ENCODE measurements around the gene ZNF25.
"Not testable (repeated sequence)": the region's sequence is repeated elsewhere in the genome, so short reads cannot be mapped to it uniquely, and the experiment has no call there.

ZNF25 gene

DNA sequence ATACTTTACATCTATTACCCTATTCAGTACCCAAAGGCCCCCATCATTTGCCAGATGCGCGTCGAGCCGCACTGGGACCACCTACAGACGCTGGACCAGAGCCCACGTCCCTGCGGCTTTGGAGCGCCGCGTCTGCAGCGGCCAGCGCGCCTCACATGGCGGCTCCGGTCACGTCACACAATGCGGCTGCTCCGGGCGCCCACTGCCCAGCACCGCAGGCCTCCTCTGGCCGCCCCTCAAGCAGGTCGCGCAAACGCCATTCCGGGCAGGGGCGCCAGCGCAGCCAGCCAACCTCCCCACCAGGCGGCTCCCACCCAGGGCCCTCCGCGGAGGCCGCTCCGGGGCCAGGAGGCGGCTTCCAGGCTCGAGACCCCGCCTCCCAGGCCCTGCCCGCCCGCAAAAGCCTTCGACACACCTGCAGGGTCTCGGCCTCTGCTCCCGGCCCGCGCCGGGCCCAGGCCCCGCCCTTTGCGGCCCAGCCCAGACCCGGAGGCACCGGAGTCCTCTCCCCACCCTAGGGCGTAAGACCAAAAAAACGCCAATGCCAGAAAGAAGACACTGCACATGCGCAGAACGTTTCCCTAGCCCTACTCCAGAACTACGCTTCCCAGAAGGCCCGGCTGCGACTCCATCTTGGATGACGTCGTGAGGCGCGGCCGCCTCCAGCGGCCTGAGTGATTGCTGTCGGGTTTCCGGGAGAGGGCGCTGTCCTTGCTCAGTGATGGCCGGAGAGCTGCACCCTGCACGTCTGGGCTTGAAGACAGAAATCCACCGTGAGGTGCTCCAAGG is at the start of gene ZNF25:
Gene ZNF25 (minus strand): TSS at position 557 of the 789 bp plus-strand sequence. CDS start 4,925 bp downstream, outside the sequence.
- peak; percentile 94 to 98 for DNase-seq

DNA sequence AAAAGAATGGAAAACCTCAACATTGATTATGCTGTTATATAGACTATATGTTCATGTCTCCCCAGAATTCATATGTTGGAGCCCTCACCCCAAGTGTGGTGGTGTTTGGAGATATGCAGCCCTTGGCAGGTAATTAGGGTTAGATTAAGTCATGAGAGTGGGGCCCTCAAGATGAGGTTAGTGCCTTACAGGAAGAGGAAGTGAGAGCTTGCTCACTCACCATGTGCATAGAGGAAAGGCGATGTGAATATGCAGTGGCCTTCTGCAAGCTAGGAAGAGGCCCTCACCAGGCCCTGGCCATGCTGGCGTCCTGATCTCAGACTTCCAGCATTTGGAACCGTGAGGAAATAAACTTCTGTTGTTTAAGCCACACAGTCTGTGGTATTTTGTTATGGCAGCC is 48.8 kb upstream of the ZNF25 start:
- no peak for DNase-seq

DNA sequence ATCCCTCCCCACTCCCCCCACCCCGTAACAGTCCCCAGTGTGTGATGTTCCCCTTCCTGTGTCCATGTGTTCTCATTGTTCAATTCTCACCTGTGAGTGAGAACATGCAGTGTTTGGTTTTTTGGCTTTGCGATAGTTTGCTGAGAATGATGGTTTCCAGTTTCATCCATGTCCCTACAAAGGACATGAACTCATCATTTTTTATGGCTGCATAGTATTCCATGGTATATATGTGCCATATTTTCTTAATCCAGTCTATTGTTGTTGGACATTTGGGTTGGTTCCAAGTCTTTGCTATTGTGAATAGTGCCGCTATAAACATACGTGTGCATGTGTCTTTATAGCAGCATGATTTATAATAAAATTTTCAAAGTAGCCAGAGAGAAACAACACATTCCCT is 42.7 kb upstream of the ZNF25 start:
- not testable (repeated sequence) for DNase-seq

DNA sequence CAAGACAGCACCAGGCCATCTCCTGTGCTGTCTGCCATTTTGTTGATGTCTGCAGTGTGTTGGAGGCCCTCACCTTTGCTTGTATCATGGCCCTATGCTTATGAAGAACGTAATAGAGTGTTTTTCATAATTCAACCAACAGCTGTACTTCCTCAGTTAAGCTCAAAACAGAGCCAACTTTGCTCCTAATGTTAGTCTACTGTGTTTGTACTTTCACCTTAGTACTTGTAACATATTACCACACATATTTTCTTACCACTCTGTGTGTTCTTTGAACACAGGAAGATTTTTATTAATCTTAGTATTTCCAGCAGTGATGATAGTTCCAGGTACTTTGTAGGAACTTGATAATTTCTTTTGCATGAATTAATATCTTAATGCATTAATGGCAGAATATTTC is 39.9 kb upstream of the ZNF25 start:
- no peak for DNase-seq

DNA sequence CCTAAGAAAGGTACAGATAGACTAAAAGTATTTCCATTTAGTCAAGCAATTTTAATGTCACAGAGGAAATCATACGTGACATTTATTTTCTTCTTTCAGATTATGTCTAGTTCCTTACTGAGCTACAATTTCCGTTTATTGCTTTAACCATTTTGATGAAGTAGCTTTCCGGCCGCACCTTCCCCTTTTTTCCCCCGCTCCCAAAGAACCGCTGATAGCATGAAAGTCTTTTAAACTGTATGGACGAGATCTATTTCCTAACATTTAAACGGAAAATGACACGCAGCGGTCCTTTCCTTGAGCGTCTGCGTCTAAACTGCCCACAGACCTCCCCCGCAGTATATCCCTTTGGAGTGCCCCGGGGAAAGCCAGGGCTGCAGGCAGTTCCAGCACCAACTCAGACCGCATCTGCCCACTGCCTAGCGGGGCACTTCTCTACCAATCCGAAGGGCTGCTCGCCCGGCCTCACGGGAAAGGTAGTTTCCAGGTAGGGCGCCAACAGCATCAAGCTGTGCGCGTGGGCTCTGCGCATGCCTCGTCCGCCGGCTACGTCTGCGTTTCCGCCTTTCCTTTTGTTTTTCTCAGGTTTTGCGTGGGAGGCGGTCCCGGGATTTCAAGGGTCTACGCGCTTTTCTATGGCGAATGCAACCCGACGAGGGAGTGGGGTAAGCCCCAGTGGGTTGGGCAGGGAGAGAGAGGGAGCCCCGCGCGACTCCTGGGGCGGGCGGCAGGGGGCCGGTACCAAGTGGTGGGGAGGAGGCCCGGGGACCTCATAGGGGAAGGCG is 33.9 kb upstream of the ZNF25 start, which contains the start of gene ZNF33A:
Gene ZNF33A (plus strand): TSS at position 557 of the 785 bp plus-strand sequence. CDS start 1,667 bp downstream, outside the sequence.
- peak; percentile 87 to 90 for DNase-seq

DNA sequence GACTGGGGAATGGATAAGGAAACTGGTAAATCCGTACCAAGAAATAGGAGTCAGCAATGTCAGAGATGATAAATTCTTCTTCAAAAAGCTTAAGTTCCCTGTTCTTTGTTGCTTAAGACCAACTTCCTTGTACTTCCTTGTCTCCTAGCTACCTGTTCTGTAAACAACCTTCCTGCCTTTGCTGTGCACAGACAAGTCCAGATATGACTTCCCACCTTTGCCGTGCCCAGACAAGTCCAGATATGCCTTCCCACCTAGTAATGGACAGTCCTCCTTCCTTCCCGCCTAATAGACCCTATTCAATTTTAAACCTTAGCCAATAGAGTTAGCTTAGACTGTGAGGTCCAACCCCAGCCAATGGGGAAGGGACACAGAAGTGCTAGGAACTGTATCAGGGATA is 31.5 kb upstream of the ZNF25 start:
- DNase-seq = no peak

DNA sequence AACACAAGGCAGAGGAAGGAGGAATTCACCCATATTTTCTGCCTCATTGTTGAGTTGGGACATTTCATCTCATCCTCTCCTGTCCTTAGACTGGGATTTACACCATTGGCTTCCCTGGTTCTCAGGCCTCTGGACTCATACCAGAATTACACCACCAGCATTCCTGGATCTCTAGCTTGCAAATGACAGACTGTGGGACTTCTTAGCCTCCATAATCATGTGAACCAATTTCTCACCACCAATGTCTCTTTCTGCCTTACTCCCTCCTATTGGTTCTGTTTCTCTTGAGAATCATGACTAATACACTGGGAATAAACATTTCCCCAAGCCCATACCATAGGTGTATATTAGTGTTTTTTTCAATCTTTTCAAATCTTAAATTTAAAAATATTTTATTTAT is 31.1 kb upstream of the ZNF25 start:
- no peak for DNase-seq

DNA sequence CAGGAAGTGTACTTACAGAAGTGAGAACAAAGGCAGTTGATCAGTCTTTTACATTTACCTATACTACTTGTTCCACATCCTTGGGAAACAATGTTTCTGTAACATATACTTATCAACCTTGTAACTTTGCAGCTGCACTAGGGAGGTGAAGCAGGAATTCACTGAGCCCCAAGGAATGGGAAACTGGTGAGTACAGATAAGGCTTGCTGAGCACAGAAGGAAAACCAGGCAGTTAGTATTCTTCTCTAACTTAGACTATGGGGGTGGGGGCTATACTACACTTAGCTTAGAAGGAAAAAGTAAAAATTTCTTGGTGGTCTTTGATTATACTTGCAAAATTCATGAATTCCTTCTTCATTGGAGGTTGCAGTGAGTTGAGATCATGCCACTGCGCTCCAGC is 27.1 kb upstream of the ZNF25 start:
- no peak for DNase-seq

DNA sequence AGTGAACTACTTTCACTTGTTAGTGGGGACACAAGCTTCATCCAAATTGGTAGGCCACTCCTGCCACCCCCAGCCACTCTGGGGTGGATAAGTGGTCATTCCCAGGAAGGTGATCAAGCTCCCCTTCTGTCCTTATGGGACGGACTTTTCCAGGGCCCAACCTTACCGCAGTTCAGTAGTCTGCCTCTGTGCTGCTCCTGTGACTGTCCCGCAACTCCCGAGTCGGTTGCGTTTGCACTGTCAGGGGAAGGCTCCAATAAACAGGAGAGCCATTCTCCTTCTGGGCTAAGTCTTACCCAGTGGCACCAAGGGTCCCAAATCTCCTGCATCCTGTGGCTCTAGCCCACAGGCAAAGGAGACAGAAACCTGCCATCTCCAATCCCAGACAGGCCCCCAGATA is 26.6 kb upstream of the ZNF25 start:
- DNase-seq = no peak

DNA sequence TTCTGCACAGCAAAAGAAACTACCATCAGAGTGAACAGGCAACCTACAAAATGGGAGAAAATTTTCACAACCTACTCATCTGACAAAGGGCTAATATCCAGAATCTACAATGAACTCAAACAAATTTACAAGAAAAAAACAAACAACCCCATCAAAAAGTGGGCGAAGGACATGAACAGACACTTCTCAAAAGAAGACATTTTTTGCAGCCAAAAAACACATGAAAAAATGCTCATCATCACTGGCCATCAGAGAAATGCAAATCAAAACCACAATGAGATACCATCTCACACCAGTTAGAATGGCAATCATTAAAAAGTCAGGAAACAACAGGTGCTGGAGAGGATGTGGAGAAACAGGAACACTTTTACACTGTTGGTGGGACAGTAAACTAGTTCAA is 24.0 kb upstream of the ZNF25 start:
- DNase-seq = not testable (repeated sequence)

DNA sequence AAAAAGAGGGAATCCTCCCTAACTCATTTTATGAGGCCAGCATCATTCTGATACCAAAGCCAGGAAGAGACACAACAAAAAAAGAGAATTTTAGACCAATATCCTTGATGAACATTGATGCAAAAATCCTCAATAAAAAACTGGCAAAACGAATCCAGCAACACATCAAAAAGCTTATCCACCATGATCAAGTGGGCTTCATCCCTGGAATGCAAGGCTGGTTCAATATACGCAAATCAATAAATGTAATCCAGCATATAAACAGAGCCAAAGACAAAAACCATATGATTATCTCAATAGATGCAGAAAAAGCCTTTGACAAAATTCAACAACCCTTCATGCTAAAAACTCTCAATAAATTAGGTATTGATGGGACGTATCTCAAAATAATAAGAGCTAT is 22.5 kb upstream of the ZNF25 start:
- DNase-seq = not testable (repeated sequence)

DNA sequence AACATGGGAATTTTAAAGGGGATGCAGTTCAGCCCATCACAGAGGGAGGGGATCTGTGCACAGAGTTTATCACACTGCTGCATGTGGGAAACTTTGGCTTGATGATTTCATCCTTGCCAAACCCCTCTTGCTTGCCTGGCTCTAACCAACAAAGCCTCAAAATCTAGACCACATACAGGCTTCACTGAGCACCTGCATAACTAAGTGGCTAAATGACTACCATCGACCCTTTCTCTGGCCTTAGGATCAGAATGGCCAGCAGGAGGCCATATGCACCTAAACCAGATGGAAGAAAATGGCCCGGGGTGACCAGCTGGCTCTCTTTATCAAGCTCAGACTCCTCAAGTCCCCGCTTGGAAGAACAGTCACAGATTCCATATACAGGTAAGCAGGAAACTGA is 15.6 kb upstream of the ZNF25 start:
- no peak for DNase-seq

DNA sequence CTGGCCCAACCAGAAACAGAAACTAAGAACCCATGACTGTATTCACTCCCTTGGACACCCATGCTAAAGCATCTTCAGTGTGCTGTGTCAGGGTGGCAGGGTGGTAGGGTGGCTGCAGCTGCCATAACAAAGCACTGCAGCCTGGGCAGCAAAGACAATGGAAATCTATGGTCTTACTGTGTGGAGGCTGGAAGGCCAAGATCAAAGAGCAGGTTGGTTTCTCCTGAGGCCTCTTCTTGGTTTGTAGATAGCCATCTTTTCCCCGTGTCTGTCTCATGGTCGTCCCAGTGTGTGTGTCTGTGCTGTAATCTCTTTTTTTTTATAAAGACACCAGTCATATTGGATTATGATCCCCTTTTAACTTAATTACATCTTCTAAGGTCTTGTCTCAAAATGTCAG is 15.2 kb upstream of the ZNF25 start:
- no peak for DNase-seq

DNA sequence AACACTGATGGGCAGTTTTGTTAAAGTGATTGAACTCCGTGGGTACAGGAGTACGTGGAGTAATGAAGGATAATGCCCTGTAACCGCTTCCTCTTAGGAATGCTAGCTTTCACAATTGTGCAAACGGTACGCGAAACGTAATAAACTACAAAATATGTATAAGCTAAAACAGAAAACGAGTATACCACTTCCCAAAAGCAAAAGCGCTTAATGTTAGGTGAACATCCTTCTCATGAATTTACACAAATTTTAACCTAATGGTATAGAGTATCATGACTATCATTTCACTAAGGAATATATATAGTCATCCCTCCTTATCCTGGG is 395 bp upstream of the ZNF25 start:
- DNase-seq = no peak

DNA sequence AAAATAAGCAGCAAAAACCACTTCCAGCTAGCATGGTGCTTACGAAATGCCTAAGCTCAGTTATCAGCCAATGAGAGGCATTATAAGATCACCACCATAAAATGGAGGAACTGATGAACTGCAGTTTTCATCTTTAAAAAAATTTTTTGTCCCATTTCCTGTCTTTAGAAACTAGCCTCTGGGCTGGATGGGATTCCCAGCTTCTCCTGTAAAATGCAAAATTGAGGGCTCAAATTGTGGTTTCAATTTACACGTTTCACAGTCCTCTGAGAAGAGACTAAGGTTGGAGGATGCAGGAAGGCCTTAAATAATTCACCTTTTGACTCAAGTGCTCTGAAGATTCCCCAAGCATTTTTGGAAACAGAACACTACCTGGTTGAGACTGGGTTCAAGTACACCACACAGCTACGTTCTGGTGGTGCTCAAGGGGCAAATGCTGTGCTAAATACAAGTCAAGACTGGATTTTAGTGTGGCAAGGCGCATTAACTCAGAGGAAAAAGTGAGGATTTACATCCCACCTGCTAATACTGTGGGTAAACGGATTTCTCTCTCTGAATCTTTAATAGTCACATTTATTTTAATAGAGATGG is 951 bp downstream of the ZNF25 start:
- no peak for DNase-seq

DNA sequence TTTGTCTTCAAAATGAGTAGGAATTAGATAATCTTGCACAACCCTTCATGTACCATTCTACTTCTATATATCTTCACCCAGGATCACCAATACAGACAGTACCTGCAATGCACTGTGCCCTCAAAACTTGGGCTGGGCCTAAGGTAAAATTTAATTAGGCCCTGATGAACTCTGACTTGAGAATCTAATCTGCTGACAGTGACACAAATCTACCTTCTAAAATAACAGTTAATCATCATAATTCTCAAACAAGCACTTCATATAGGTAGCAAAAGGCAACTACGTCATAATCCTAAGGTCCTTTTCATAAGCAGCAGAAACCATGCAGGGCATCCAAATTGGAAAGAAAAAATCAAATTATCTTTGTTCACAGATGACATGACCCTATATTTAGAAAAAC is 4.1 kb downstream of the ZNF25 start:
- DNase-seq = no peak

DNA sequence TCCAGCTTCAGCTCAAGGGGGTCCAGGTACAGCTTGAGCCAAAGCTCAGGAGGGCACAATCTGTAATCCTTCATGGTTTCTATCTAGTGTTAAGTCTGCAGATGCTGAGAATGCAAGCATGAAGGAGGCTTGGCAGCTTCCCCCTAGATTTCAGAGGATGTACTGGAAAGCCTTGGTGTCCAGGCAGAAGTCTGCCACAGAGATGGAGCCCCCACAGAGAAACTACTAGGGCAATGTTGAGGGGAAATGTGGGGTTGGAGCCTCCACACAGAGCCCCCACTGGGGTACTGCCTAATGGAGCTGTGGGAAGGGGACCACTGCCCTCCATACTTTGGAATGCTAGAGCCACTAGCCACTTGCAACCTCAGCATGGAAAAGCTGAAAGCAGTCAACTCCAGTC is 11.4 kb downstream of the ZNF25 start:
- no peak for DNase-seq

DNA sequence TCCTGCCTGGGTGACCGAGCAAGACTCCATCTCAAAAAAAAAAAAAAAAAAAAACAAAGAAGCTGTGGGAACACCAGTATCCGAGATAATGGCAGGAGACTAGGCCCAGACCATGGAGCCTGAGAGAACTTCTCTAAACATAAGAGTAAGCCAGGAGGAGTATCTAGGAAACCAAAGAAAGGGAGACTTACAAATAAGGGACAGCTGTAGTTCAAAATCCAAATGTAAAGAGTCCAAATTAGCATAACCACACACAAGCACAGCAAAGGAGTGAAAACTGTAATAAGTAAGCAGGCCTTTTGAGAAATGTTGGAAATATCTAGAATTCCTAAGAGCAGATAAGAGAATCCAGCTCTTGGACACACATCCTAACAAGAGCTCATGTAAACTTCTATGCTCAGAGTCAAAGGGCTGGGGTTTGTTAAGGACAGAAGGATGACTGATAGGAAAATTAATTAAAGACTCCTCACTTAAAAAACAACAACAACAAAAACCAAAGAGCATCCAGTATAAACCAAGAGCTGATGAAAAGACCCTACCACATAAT is 15.8 kb downstream of the ZNF25 start:
- DNase-seq = no peak

DNA sequence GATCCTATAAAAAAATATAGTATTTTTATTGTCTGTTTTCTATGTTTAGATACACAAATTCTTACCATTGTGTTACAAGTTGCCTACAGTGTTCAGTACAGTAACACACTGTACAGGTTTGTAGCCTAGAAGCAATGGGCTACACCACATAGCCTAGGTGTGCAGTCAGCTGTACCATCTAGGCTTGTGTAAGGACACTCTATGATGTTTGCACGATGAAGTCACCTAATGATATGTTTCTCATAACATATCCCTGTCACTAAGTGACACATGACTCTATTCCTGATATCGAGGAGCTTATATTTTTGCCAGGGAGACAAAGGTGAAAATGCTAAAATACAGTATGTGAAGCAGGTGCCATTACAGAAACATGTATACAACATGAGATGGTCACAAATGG is 18.6 kb downstream of the ZNF25 start:
- no peak for DNase-seq

DNA sequence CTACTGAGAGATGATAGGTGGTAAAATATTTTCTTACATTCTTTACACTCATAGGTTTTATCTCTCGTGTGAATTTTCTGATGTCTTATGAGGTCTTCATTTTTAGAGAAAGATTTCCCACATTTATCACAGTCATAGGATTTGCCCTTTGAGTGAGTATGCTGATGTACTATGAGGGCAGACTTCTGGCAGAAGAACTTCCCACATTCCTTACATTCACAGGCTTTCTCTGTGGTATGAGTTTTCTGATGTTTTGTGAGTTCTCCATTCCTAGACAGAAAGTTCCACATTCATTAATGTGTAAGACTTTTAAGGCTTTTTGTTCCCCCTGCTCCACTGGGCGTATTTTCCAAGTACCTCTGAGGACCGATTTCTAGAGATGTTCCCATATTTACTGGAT is 23.5 kb downstream of the ZNF25 start:
- DNase-seq = no peak

DNA sequence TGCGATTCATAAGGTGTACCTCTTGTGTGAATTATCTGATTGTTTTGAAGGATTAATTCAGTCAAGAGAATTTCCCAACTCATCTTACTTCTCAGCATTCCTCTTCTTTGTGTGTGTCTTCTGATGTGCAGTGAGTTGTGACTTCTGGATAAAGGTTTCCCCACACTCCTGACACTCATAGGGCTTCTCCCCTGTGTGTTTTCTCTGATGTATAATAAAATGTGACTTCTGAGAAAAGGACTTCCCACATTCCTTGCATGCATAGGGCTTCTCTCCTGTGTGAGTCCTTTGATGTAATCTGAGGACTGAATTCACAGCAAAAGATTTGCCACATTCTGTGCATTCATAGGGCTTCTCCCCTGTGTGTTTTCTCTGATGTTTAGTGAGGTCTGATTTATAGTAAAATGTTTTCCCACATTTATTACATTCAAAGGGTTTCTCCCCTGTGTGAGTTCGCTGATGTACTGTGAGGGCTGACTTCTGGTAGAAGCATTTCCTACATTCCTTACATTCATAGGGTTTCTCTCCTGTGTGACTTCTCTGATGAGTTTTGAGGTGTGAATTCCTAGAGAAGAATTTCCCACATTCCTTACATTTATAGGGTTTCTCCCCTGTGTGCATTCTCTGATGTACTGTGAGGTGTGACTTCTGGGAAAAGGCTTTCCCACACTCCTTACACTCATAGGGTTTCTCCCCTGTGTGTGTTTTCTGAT is 24.2 kb downstream of the ZNF25 start:
- no peak for DNase-seq

DNA sequence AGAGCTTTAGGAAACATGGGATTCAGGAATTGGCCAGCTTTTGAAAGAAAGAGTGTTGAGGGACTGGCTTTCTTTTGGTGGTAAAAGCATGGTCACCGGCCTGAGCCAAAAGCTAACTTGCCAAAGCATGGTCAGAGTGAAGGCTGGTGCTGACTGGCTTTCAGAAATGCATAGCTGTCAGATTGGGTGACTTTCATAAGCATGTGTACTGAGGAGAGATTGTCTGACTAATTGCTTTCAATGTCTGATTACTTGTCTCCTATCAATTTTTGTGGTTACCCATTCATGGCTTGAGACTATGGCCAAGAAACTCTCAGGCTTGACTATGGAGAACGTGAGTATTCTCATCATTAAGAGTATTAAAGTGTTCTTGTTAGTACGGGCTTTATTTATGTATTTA is 28.2 kb downstream of the ZNF25 start:
- DNase-seq = no peak

DNA sequence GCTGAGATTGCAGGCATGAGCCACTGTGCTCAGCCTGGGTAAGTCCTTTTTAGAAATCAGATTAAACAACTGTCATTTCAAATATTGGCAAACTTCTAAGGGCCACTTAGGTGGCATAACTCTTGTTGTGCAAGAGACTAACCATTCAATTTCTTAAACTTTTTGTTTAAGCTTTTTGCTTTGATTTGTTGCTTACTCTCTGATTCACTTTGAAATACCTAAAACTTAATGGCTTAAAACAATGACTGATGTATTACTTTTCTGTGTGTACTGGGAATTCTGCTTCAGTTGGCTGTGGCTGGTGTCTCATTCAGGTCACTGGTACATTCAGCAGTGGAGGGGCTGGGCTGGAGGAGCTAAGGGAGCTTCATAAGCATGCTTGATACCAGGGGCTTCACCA is 28.9 kb downstream of the ZNF25 start:
- no peak for DNase-seq

Measured in stimulated activated CD4-positive, alpha-beta T cell treated with anti-CD3 and anti-CD28 coated beads, Interleukin-4, amount 100 ng/mL, for 4 hours (primary cell).